ENCODE measurements around the gene MTFR1L. TPM values are rescaled to one million over a fixed set of nuclear protein-coding genes. Genes with fewer than 3 reads are reported as not detected.

The MTFR1L gene
- total and polyA plus RNA-seq, 5 donors from 2014 or later: 29.7 to 56.1 (median 32.9) TPM

DNA sequence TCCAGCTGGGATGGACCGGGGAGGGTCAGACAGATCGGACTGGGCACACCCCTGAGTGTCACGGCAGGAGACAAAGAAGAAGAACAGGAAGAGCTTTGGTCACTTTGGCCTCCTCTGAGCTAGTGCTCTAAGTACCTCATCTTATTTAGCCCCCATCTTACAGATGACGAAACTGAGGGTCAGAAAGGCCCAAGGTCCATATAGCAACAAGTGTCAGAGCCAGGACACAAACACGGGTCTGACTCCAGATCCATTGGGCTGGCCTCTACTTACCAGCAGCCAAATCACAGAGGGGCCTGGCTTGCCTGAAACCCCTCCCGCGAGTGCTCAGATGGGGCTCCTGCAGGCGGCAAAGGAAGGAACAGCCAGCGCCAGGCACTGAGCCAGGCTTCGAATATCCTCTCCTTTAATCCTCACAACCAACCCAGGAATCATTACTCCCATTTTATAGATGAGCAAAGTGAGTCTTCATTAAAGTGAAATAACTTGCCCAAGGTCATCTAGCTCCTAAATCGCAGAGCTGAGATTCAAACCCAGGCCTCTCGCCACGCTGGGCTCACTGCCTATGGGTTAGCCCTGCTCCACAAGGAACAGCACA is 45.4 kb upstream of the MTFR1L start:
- ATAC-seq (ENCODE audit: low read depth in 2 of 2) (no peak), DNase-seq (no peak)
- Histone ChIP-seq H3K27me3 (ENCODE audit: control insufficient read depth, insufficient read depth, low read length) (no peaks in the 10 kb centered on the region), H3K36me3 (ENCODE audit: control insufficient read depth, insufficient read depth, low read length) (no peaks in the 10 kb centered on the region), H3K4me1 (ENCODE audit: control insufficient read depth, insufficient read depth, low read length, poor library complexity, severe bottlenecking) (peaks cover 44% of the 10 kb centered on the region), H3K27ac (ENCODE audit: insufficient read depth, low read length, poor library complexity, severe bottlenecking) (peak overlapping the region; percentile 72), H3K9me3 (ENCODE audit: control insufficient read depth in 2 of 2, low read length in 2 of 2) (no peaks in the 10 kb centered on the region), H3K4me3 (ENCODE audit: low read depth, low read length) (peak overlapping the region; percentile 68)
- peaks cover 6 to 76% (median 45%) of the 10 kb centered on the region in 4 donors for H3K4me1 Mint-ChIP-seq
- peaks cover 34% of the 10 kb centered on the region for H3K36me3 Mint-ChIP-seq
- no peaks in the 10 kb centered on the region for H3K27me3 Mint-ChIP-seq
- H3K4me3 Mint-ChIP-seq: peak overlapping the region; percentile 57 to 88 (median 80)
- no peaks in the 10 kb centered on the region for H3K9me3 Mint-ChIP-seq
- H3K27ac Mint-ChIP-seq: peak overlapping the region; percentile 89 to 97 (median 96)

GRCh38 chr1:25774921-25775771 is 44.6 kb upstream of the MTFR1L start:
- peak overlapping the region; percentile 57 to 88 (median 80) for H3K4me3 Mint-ChIP-seq
- H3K4me1 Mint-ChIP-seq: peaks cover 6 to 73% (median 45%) of the 10 kb centered on the region in 4 donors
- H3K4me3 ChIP-seq (ENCODE audit: low read depth, low read length): peak overlapping the region; percentile 68
- H3K9me3 ChIP-seq (ENCODE audit: control insufficient read depth in 2 of 2, low read length in 2 of 2): no peaks in the 10 kb centered on the region
- ATAC-seq (ENCODE audit: low read depth in 2 of 2) (peak; percentile 92 to 93), DNase-seq (peak; percentile 66 to 90 (median 89))
- peaks cover 32% of the 10 kb centered on the region for H3K36me3 Mint-ChIP-seq
- H3K27ac Mint-ChIP-seq: peak overlapping the region; percentile 89 to 97 (median 96)
- no peaks in the 10 kb centered on the region for H3K36me3 ChIP-seq (ENCODE audit: control insufficient read depth, insufficient read depth, low read length)
- no peaks in the 10 kb centered on the region for H3K27me3 Mint-ChIP-seq
- H3K9me3 Mint-ChIP-seq: no peaks in the 10 kb centered on the region
- peak overlapping the region; percentile 72 for H3K27ac ChIP-seq (ENCODE audit: insufficient read depth, low read length, poor library complexity, severe bottlenecking)
- H3K27me3 ChIP-seq (ENCODE audit: control insufficient read depth, insufficient read depth, low read length): no peaks in the 10 kb centered on the region
- peaks cover 44% of the 10 kb centered on the region for H3K4me1 ChIP-seq (ENCODE audit: control insufficient read depth, insufficient read depth, low read length, poor library complexity, severe bottlenecking)

GRCh38 chr1:25779388-25779787 is 40.4 kb upstream of the MTFR1L start:
- peaks cover 14% of the 10 kb centered on the region for H3K36me3 Mint-ChIP-seq
- H3K9me3 Mint-ChIP-seq: no peaks in the 10 kb centered on the region
- DNase-seq (no peak), ATAC-seq (ENCODE audit: low read depth in 2 of 2) (no peak)
- Histone ChIP-seq H3K9me3 (ENCODE audit: control insufficient read depth in 2 of 2, low read length in 2 of 2) (no peaks in the 10 kb centered on the region), H3K4me3 (ENCODE audit: low read depth, low read length) (no peak overlapping the region), H3K27ac (ENCODE audit: insufficient read depth, low read length, poor library complexity, severe bottlenecking) (no peak overlapping the region), H3K36me3 (ENCODE audit: control insufficient read depth, insufficient read depth, low read length) (no peaks in the 10 kb centered on the region), H3K4me1 (ENCODE audit: control insufficient read depth, insufficient read depth, low read length, poor library complexity, severe bottlenecking) (peaks cover 17% of the 10 kb centered on the region), H3K27me3 (ENCODE audit: control insufficient read depth, insufficient read depth, low read length) (no peaks in the 10 kb centered on the region)
- H3K4me3 Mint-ChIP-seq: no peak overlapping the region
- H3K27ac Mint-ChIP-seq: peak overlapping the region in 1 of 3 donors; percentile 23
- H3K4me1 Mint-ChIP-seq: peaks cover 6 to 35% (median 20%) of the 10 kb centered on the region in 4 donors
- peaks cover 3% of the 10 kb centered on the region for H3K27me3 Mint-ChIP-seq

- H3K4me1 ChIP-seq (ENCODE audit: control insufficient read depth, insufficient read depth, low read length, poor library complexity, severe bottlenecking): peaks cover 12% of the 10 kb centered on the region
- Mint-ChIP-seq H3K36me3 (peaks cover 18% of the 10 kb centered on the region), H3K4me3 (no peak overlapping the region), H3K27ac (peak overlapping the region in 1 of 3 donors; percentile 29), H3K9me3 (no peaks in the 10 kb centered on the region), H3K27me3 (peaks cover 4% of the 10 kb centered on the region), H3K4me1 (peaks cover 2 to 30% (median 15%) of the 10 kb centered on the region in 4 donors)
- no peak for DNase-seq
- H3K27ac ChIP-seq (ENCODE audit: insufficient read depth, low read length, poor library complexity, severe bottlenecking): no peak overlapping the region
- H3K36me3 ChIP-seq (ENCODE audit: control insufficient read depth, insufficient read depth, low read length): no peaks in the 10 kb centered on the region
- no peaks in the 10 kb centered on the region for H3K9me3 ChIP-seq (ENCODE audit: control insufficient read depth in 2 of 2, low read length in 2 of 2)
- no peaks in the 10 kb centered on the region for H3K27me3 ChIP-seq (ENCODE audit: control insufficient read depth, insufficient read depth, low read length)
- no peak for ATAC-seq (ENCODE audit: low read depth in 2 of 2)
- H3K4me3 ChIP-seq (ENCODE audit: low read depth, low read length): no peak overlapping the region
Observed at GRCh38 chr1:25779894-25780293, 39.9 kb upstream of the MTFR1L start.

- no peaks in the 10 kb centered on the region for H3K27me3 ChIP-seq (ENCODE audit: control insufficient read depth, insufficient read depth, low read length)
- Mint-ChIP-seq H3K4me3 (no peak overlapping the region), H3K9me3 (no peaks in the 10 kb centered on the region), H3K4me1 (peaks cover 0 to 24% (median 9%) of the 10 kb centered on the region in 4 donors), H3K27ac (peak overlapping the region in 2 of 3 donors; percentile 5 to 29), H3K27me3 (peaks cover 4% of the 10 kb centered on the region), H3K36me3 (peaks cover 18% of the 10 kb centered on the region)
- no peak overlapping the region for H3K27ac ChIP-seq (ENCODE audit: insufficient read depth, low read length, poor library complexity, severe bottlenecking)
- no peaks in the 10 kb centered on the region for H3K9me3 ChIP-seq (ENCODE audit: control insufficient read depth in 2 of 2, low read length in 2 of 2)
- ATAC-seq (ENCODE audit: low read depth in 2 of 2) (no peak), DNase-seq (no peak)
- H3K4me3 ChIP-seq (ENCODE audit: low read depth, low read length): no peak overlapping the region
- H3K36me3 ChIP-seq (ENCODE audit: control insufficient read depth, insufficient read depth, low read length): no peaks in the 10 kb centered on the region
- H3K4me1 ChIP-seq (ENCODE audit: control insufficient read depth, insufficient read depth, low read length, poor library complexity, severe bottlenecking): peaks cover 5% of the 10 kb centered on the region
Observed at GRCh38 chr1:25780318-25781129, 39.2 kb upstream of the MTFR1L start.

- Mint-ChIP-seq H3K4me1 (peaks cover 0 to 18% (median 6%) of the 10 kb centered on the region in 4 donors), H3K4me3 (no peak overlapping the region), H3K9me3 (no peaks in the 10 kb centered on the region), H3K27me3 (peaks cover 10% of the 10 kb centered on the region), H3K36me3 (peaks cover 18% of the 10 kb centered on the region), H3K27ac (peak overlapping the region in 1 of 3 donors; percentile 5)
- Histone ChIP-seq H3K4me1 (ENCODE audit: control insufficient read depth, insufficient read depth, low read length, poor library complexity, severe bottlenecking) (no peaks in the 10 kb centered on the region), H3K9me3 (ENCODE audit: control insufficient read depth in 2 of 2, low read length in 2 of 2) (no peaks in the 10 kb centered on the region), H3K36me3 (ENCODE audit: control insufficient read depth, insufficient read depth, low read length) (no peaks in the 10 kb centered on the region), H3K27ac (ENCODE audit: insufficient read depth, low read length, poor library complexity, severe bottlenecking) (no peak overlapping the region), H3K27me3 (ENCODE audit: control insufficient read depth, insufficient read depth, low read length) (no peaks in the 10 kb centered on the region), H3K4me3 (ENCODE audit: low read depth, low read length) (no peak overlapping the region)
- ATAC-seq (ENCODE audit: low read depth in 2 of 2): no peak
- DNase-seq: no peak
Observed at GRCh38 chr1:25781130-25781433, 38.7 kb upstream of the MTFR1L start.

DNA sequence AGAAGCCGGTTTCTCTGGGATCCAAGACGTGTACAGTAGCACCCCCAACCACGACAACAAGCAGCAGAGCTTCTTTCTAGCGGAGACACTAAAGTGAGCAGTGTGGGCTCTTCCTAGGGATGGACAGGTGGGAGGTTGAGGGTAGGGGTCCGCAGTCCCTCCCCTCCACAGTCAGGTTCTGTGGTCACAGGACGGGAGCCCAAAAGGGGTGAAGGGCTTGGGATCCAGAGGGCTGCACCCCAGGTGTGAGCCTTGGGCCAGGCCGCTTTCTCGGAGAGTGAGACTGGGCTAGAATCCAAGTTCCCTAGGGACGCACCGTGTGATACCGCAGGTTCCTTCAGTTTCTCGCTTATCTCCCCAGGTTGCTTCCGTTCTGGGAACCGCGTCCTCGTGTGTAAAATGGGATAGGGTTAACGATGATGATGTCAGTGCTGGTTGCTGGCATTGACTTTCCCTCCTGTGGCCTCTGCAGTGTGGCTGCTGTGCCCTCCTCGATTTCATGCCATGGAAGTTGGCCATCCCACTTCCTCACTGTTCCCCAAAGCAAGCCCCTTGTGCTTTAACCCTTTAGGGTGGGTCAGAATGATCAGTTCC is 37.0 kb upstream of the MTFR1L start:
- peaks cover 14% of the 10 kb centered on the region for H3K36me3 Mint-ChIP-seq
- no peaks in the 10 kb centered on the region for H3K27me3 ChIP-seq (ENCODE audit: control insufficient read depth, insufficient read depth, low read length)
- peaks cover 11% of the 10 kb centered on the region for H3K27me3 Mint-ChIP-seq
- H3K4me1 ChIP-seq (ENCODE audit: control insufficient read depth, insufficient read depth, low read length, poor library complexity, severe bottlenecking): no peaks in the 10 kb centered on the region
- H3K27ac ChIP-seq (ENCODE audit: insufficient read depth, low read length, poor library complexity, severe bottlenecking): no peak overlapping the region
- no peak overlapping the region for H3K4me3 Mint-ChIP-seq
- no peak for DNase-seq
- ATAC-seq (ENCODE audit: low read depth in 2 of 2): no peak
- H3K4me1 Mint-ChIP-seq: peaks cover 0 to 7% (median 2%) of the 10 kb centered on the region in 4 donors
- peaks cover 4% of the 10 kb centered on the region for H3K36me3 ChIP-seq (ENCODE audit: control insufficient read depth, insufficient read depth, low read length)
- peak overlapping the region in 2 of 3 donors; percentile 78 to 79 for H3K27ac Mint-ChIP-seq
- H3K9me3 Mint-ChIP-seq: no peaks in the 10 kb centered on the region
- no peak overlapping the region for H3K4me3 ChIP-seq (ENCODE audit: low read depth, low read length)
- no peaks in the 10 kb centered on the region for H3K9me3 ChIP-seq (ENCODE audit: control insufficient read depth in 2 of 2, low read length in 2 of 2)

Measured in CD4-positive, CD25-positive, alpha-beta regulatory T cell (primary cell).